H1 (cell line): Measurements from ENCODE around the gene KCTD12. TPM values are rescaled to one million over a fixed set of nuclear protein-coding genes. Genes with fewer than 3 reads are reported as not detected.

Source experiments
- CTCF ChIA-PET: fragments of 300-600 bp; sonication (Branson Sonifier 250); formaldehyde crosslinking; loops from one replicate; lab custom pipeline; 2021; ENCODE audit not compliant: partially characterized antibody; lab: Charles Lee
- POLR2A ChIA-PET: fragments of 300-600 bp; sonication (Branson Sonifier 250); formaldehyde crosslinking; loops from one replicate; lab custom pipeline; 2021; ENCODE audit warnings: inconsistent platforms; ENCODE audit not compliant: partially characterized antibody; lab: Charles Lee
- DNase-seq, 2 experiments: peaks; one replicate each; pipeline versions ENCODE4 v3.0.0 to v3.0.0-alpha.2; 2010 to 2022; ENCODE audit warnings: low spot score in 2 of 2, low read depth in 1 of 2, mixed read lengths in 1 of 2
- FAIRE-seq: peaks from 2 replicates; lab custom pipeline; 2011; peaks lifted over from hg19 to GRCh38; lab: Jason Lieb, UNC
- H2AFZ ChIP-seq: 2 replicates; pipeline ENCODE4 v1.8.1; 2012; ENCODE audit warnings: low read length, inconsistent platforms
- H2AK5ac ChIP-seq: 2 replicates; pipeline ENCODE4 v1.6.1; 2013; ENCODE audit warnings: low read depth, low read length
- H2BK120ac ChIP-seq: replicated peaks from 2 replicates; pipeline ENCODE3; 2013; ENCODE audit warnings: low read depth, low read length, inconsistent platforms
- H2BK12ac ChIP-seq: 2 replicates; pipeline ENCODE4 v1.6.1; 2013; ENCODE audit warnings: low read depth, low read length
- H2BK15ac ChIP-seq: 2 replicates; pipeline ENCODE4 v1.6.1; 2013; ENCODE audit warnings: low read length
- H2BK20ac ChIP-seq: 2 replicates; pipeline ENCODE4 v1.6.1; 2013; ENCODE audit warnings: low read length
- H2BK5ac ChIP-seq: 2 replicates; pipeline ENCODE4 v1.6.1; 2013; ENCODE audit warnings: low read depth, low read length
- H3K14ac ChIP-seq: 2 replicates; pipeline ENCODE4 v1.6.1; 2013; ENCODE audit warnings: inconsistent platforms; ENCODE audit not compliant: insufficient read length
- H3K18ac ChIP-seq: 2 replicates; pipeline ENCODE4 v1.6.1; 2013; ENCODE audit warnings: low read length; ENCODE audit errors: extremely low read depth
- H3K23ac ChIP-seq: 2 replicates; pipeline ENCODE4 v1.6.1; 2013; ENCODE audit warnings: inconsistent platforms; ENCODE audit not compliant: insufficient read length
- H3K23me2 ChIP-seq: 2 replicates; pipeline ENCODE4 v1.6.1; 2013; ENCODE audit warnings: low read depth, low read length
- H3K27ac ChIP-seq: 2 replicates; pipeline ENCODE4 v1.6.1; 2011; ENCODE audit warnings: low read depth, low read length, inconsistent platforms
- H3K27me3 ChIP-seq, 4 experiments: replicated peaks in 1 of 4; 1 replicate in 1 of 4; 2 replicates in 3 of 4; pipeline versions ENCODE4 v1.6.1 to v1.8.1; 2011 to 2013; ENCODE audit warnings: low read length in 3 of 4, mild to moderate bottlenecking in 3 of 4, inconsistent platforms in 2 of 4, mixed read lengths in 2 of 4, moderate library complexity in 1 of 4; ENCODE audit not compliant: control insufficient read depth in 3 of 4, insufficient read depth in 3 of 4; ENCODE audit errors: extremely low read depth in 1 of 4
- H3K36me3 ChIP-seq, 4 experiments: 2 replicates each; pipeline versions ENCODE4 v1.6.1 to v1.8.1; 2011 to 2013; ENCODE audit warnings: mild to moderate bottlenecking in 4 of 4, low read length in 3 of 4, moderate library complexity in 2 of 4, control low read depth in 1 of 4, inconsistent platforms in 1 of 4; ENCODE audit not compliant: insufficient read depth in 4 of 4, control insufficient read depth in 2 of 4
- H3K4ac ChIP-seq: replicated peaks from 2 replicates; pipeline ENCODE3; 2013; ENCODE audit warnings: low read length, low read depth, mixed read lengths, inconsistent platforms; ENCODE audit not compliant: insufficient read length
- H3K4me1 ChIP-seq, 4 experiments: replicated peaks in 1 of 4; 1 replicate in 1 of 4; 2 replicates in 3 of 4; pipeline versions ENCODE4 v1.6.1 to v1.8.1; 2011 to 2013; ENCODE audit warnings: low read length in 3 of 4, inconsistent platforms in 2 of 4, mixed read lengths in 1 of 4; ENCODE audit not compliant: insufficient read depth in 4 of 4, control insufficient read depth in 3 of 4
- H3K4me2 ChIP-seq, 2 experiments: 2 replicates each; pipeline versions ENCODE4 v1.6.1 to v1.8.1; 2011 to 2013; ENCODE audit warnings: low read depth in 2 of 2, low read length in 2 of 2, control low read depth in 1 of 2, inconsistent platforms in 1 of 2, mild to moderate bottlenecking in 1 of 2; ENCODE audit not compliant: insufficient read depth in 1 of 2
- H3K4me3 ChIP-seq, 4 experiments: fragments of 200-600, 300-600 bp in 1 of 4; sonication (generic), shearing (Covaris generic), sonication (Bioruptor Twin) in 1 of 4; 2 replicates each; pipeline versions ENCODE4 v1.5.1 to v1.8.1; 2011 to 2016; ENCODE audit warnings: low read length in 4 of 4, low read depth in 3 of 4, control low read depth in 2 of 4, inconsistent platforms in 2 of 4, mild to moderate bottlenecking in 2 of 4, mixed read lengths in 1 of 4, moderate library complexity in 1 of 4; ENCODE audit not compliant: insufficient read depth in 2 of 4; ENCODE audit errors: extremely low read depth in 1 of 4
- H3K56ac ChIP-seq: replicated peaks from 2 replicates; pipeline ENCODE3; 2013; ENCODE audit warnings: low read depth, mild to moderate bottlenecking, mixed read lengths, low read length, inconsistent platforms; ENCODE audit not compliant: insufficient read length
- H3K79me1 ChIP-seq: 2 replicates; pipeline ENCODE4 v1.6.1; 2013; ENCODE audit warnings: low read depth, low read length, control low read depth
- H3K79me2 ChIP-seq, 2 experiments: 2 replicates each; pipeline versions ENCODE4 v1.6.1 to v1.8.1; 2012 to 2013; ENCODE audit warnings: low read length in 2 of 2, mild to moderate bottlenecking in 2 of 2, inconsistent platforms in 1 of 2; ENCODE audit not compliant: insufficient read depth in 2 of 2, control insufficient read depth in 1 of 2
- H3K9ac ChIP-seq, 4 experiments: replicated peaks in 1 of 4; 1 replicate in 1 of 4; 2 replicates in 3 of 4; pipeline versions ENCODE4 v1.6.1 to v1.8.1; 2011 to 2013; ENCODE audit warnings: low read depth in 3 of 4, low read length in 3 of 4, control low read depth in 2 of 4, mild to moderate bottlenecking in 2 of 4, moderate library complexity in 2 of 4, inconsistent platforms in 1 of 4; ENCODE audit errors: extremely low read depth in 1 of 4
- H3K9me3 ChIP-seq, 2 experiments: 2 replicates each; pipeline versions ENCODE4 v1.6.1 to v1.8.1; 2012 to 2013; ENCODE audit warnings: mild to moderate bottlenecking in 2 of 2, moderate library complexity in 2 of 2, control low read depth in 1 of 2, inconsistent platforms in 1 of 2, low read depth in 1 of 2, low read length in 1 of 2, mixed read lengths in 1 of 2; ENCODE audit not compliant: insufficient read depth in 2 of 2
- H4K20me1 ChIP-seq, 2 experiments: replicated peaks in 1 of 2; 2 replicates each; pipeline versions ENCODE3 to v1.8.1; 2011 to 2013; ENCODE audit warnings: inconsistent platforms in 2 of 2, low read length in 2 of 2, mild to moderate bottlenecking in 1 of 2; ENCODE audit not compliant: insufficient read depth in 2 of 2, control insufficient read depth in 1 of 2
- H4K5ac ChIP-seq: 2 replicates; pipeline ENCODE4 v1.6.1; 2013; ENCODE audit warnings: low read length, low read depth, mixed read lengths, inconsistent platforms; ENCODE audit not compliant: insufficient read length
- H4K8ac ChIP-seq: 2 replicates; pipeline ENCODE4 v1.8.0; 2013; ENCODE audit warnings: mild to moderate bottlenecking, moderate library complexity, low read length, inconsistent platforms; ENCODE audit not compliant: insufficient read depth; ENCODE audit errors: extremely low read depth
- H4K91ac ChIP-seq: replicated peaks from 2 replicates; pipeline ENCODE3; 2013; ENCODE audit warnings: low read length, mixed read lengths, inconsistent platforms; ENCODE audit not compliant: insufficient read length
- BACH1 ChIP-seq: IDR thresholded peaks from 2 replicates; pipeline ENCODE4 v1.6.1; 2012; ENCODE audit warnings: low read length, improper control_type of control experiment
- CHD1 ChIP-seq: IDR thresholded peaks from 2 replicates; pipeline ENCODE4 v1.6.1; 2012; ENCODE audit warnings: low read depth, low read length, improper control_type of control experiment
- EGR1 ChIP-seq: IDR thresholded peaks from 2 replicates; pipeline ENCODE4 v1.6.1; 2011; ENCODE audit warnings: low read depth, low read length, borderline replicate concordance
- GTF2F1 ChIP-seq: IDR thresholded peaks from 2 replicates; pipeline ENCODE4 v1.6.1; 2012; ENCODE audit warnings: low read depth, low read length, improper control_type of control experiment, borderline replicate concordance
- JUN ChIP-seq: IDR thresholded peaks from 2 replicates; pipeline ENCODE4 v1.6.1; 2011; ENCODE audit warnings: low read depth, mild to moderate bottlenecking, improper control_type of control experiment, low read length
- KDM4A ChIP-seq: IDR thresholded peaks from one replicate; pipeline ENCODE4 v1.7.1; 2012; ENCODE audit warnings: low read depth, mild to moderate bottlenecking, moderate library complexity, low read length, inconsistent platforms; ENCODE audit not compliant: severe bottlenecking
- KDM5A ChIP-seq: fragments of 200-600 bp; IDR thresholded peaks from 2 replicates; pipeline ENCODE4 v1.7.1; 2012; ENCODE audit warnings: mild to moderate bottlenecking, low read length, inconsistent platforms, mixed read lengths
- MAFK ChIP-seq: IDR thresholded peaks from 2 replicates; pipeline ENCODE4 v1.6.1; 2012; ENCODE audit warnings: low read depth, mild to moderate bottlenecking, improper control_type of control experiment, low read length
- PHF8 ChIP-seq: fragments of 200-600 bp; sonication (generic); conservative IDR thresholded peaks from 2 replicates; pipeline ENCODE4 v1.7.1; 2012; ENCODE audit warnings: low read depth, mild to moderate bottlenecking, inconsistent platforms, low read length, moderate library complexity
- POLR2AphosphoS5 ChIP-seq: IDR thresholded peaks from 2 replicates; pipeline ENCODE4 v1.6.1; 2011; ENCODE audit warnings: low read depth, low read length
- RAD21 ChIP-seq, 2 experiments: IDR thresholded peaks in 1 of 2; conservative IDR thresholded peaks in 1 of 2; 2 replicates each; pipeline ENCODE4 v1.6.1; 2011; ENCODE audit warnings: low read depth in 2 of 2, low read length in 2 of 2, improper control_type of control experiment in 1 of 2, inconsistent platforms in 1 of 2, mild to moderate bottlenecking in 1 of 2, moderate library complexity in 1 of 2
- SAP30 ChIP-seq: fragments of 300-600 bp; sonication (generic); IDR thresholded peaks from 2 replicates; pipeline ENCODE4 v1.7.1; 2012; ENCODE audit warnings: low read length, moderate library complexity, mild to moderate bottlenecking, inconsistent platforms; ENCODE audit not compliant: insufficient read depth, insufficient replicate concordance
- TAF7 ChIP-seq: optimal IDR thresholded peaks from 2 replicates; pipeline ENCODE3; 2011; ENCODE audit warnings: low read depth, mild to moderate bottlenecking, inconsistent platforms, low read length, moderate library complexity, borderline replicate concordance
- TBP ChIP-seq: IDR thresholded peaks from 2 replicates; pipeline ENCODE4 v1.6.1; 2011; ENCODE audit warnings: low read depth, low read length, improper control_type of control experiment
- WGBS, 2 experiments: shearing (Covaris generic) in 1 of 2; methylation state at CpG; one replicate each; pipeline versions ENCODE4 v1.1.6 to v1.1.7; 2013 to 2015; ENCODE audit warnings: low lambda C conversion rate in 2 of 2, mixed read lengths in 2 of 2, inconsistent platforms in 1 of 2, low coverage in 1 of 2, missing lambda C conversion rate in 1 of 2; ENCODE audit not compliant: insufficient replicate concordance in 2 of 2, insufficient coverage in 1 of 2, insufficient read length in 1 of 2; ENCODE audit errors: extremely low coverage in 1 of 2, missing lambda C conversion rate in 1 of 2; 5-methylcytosine and 5-hydroxymethylcytosine counted together
- polyA plus RNA-seq, 7 experiments: library from polyadenylated mRNA; depleted of rRNA in 3 of 7; stranded (reverse) in 5 of 7; unstranded in 2 of 7; fragments of >200 nt in 5 of 7; fragments of 200-250 nt in 2 of 7; gene quantifications; 1 replicate in 5 of 7; 2 replicates in 1 of 7; 4 replicates in 1 of 7; pipeline versions ENCODE4 v1.2.1 to v1.2.3, GENCODE V29; 2011 to 2013; ENCODE audit warnings: missing spikeins in 2 of 7, mixed read lengths in 2 of 7
- total RNA-seq: library from RNA; stranded (reverse); fragmentation: NEBNext Ultra II Directional; extraction: Animal tissue kit (Norgen Biotek cat#: 25700); gene quantifications from 2 replicates; pipeline ENCODE4 v1.2.1, GENCODE V29; 2021

The KCTD12 gene
- total and polyA plus RNA-seq, 2 of the 8 experiments (the other 6 are each of a cell fraction or from before 2014, with no cell fraction given): 2.5 to 9.6 TPM

DNA sequence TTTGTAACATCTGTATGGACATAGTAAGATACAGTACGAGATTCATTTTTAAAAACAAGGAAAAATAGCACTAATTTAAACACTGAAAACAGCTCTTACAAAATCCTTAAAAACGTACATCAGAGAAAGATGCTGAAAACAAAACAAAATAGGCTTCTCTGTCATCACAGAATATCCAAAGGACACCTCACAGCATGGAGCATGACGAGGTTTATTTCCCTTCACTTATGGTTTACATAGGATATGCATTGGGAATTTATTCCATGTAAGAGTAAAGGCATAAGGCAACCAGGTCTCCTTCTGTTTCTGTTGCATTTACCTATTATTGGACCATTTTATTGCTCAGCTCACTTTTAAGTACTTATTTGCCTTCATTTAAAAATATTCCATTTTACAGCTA, 3.0 kb downstream of the KCTD12 start:
- H2BK5ac ChIP-seq: no peak overlapping the region
- H3K23me2 ChIP-seq: peaks cover 19% of the 10 kb centered on the region; the same call in 1 of the 2 replicates
- no peak overlapping the region for H2BK12ac ChIP-seq
- no peaks in the 10 kb centered on the region for H3K79me2 ChIP-seq
- H3K14ac ChIP-seq: no peak overlapping the region
- no peak overlapping the region for H4K8ac ChIP-seq
- ChIA-PET CTCF (interaction anchor here (1.0 to 3.6 kb wide), 8 partner anchors 10 to 214 kb away, joined by 3 to 21 read pairs (median 10); no protein-coding TSS in a partner anchor), POLR2A (no interaction called here)
- WGBS, 2 experiments: 83% methylated on average over 3 of the region's 3 CpGs; no CpG with 5 or more reads in 1 of the 2 experiments
- no peak overlapping the region for H2AK5ac ChIP-seq
- no peak overlapping the region for H2BK120ac ChIP-seq
- H3K27ac ChIP-seq: no peak overlapping the region
- no peak overlapping the region for H3K4me3 ChIP-seq
- H2BK15ac ChIP-seq: no peak overlapping the region
- H3K27me3 ChIP-seq: peaks cover 8 to 38% (median 33%) of the 10 kb centered on the region in 4 experiments
- FAIRE-seq: no peak
- DNase-seq: no peak
- H2AFZ ChIP-seq: no peak overlapping the region
- H4K20me1 ChIP-seq: no peaks in the 10 kb centered on the region
- H3K4ac ChIP-seq: no peak overlapping the region
- no peak overlapping the region for H3K4me2 ChIP-seq
- no peak overlapping the region for H3K56ac ChIP-seq
- no peak overlapping the region for H4K91ac ChIP-seq
- no peaks in the 10 kb centered on the region for H3K79me1 ChIP-seq
- H3K36me3 ChIP-seq: no peaks in the 10 kb centered on the region
- H2BK20ac ChIP-seq: no peak overlapping the region
- H3K9me3 ChIP-seq: no peaks in the 10 kb centered on the region
- no peak overlapping the region for H3K23ac ChIP-seq
- H3K4me1 ChIP-seq: peaks cover 0 to 5% (median 4%) of the 10 kb centered on the region in 4 experiments
- no peak overlapping the region for H4K5ac ChIP-seq
- no peak overlapping the region for H3K18ac ChIP-seq
- H3K9ac ChIP-seq: no peak overlapping the region
- TF ChIP-seq POLR2AphosphoS5: no peak
- no peak for TF ChIP-seq TAF7
- TF ChIP-seq KDM5A: no peak
- TF ChIP-seq CHD1: no peak
- no peak for TF ChIP-seq MAFK
- TF ChIP-seq TBP: no peak
- TF ChIP-seq PHF8: no peak
- no peak for TF ChIP-seq BACH1
- no peak for TF ChIP-seq GTF2F1
- TF ChIP-seq SAP30: no peak
- no peak for TF ChIP-seq KDM4A
- no peak for TF ChIP-seq JUN
- TF ChIP-seq EGR1: no peak
- no peak for TF ChIP-seq RAD21 (IDR thresholded peaks at IDR 0.05 in 1 of 2, conservative IDR thresholded peaks at IDR 0.05 in 1 of 2; ENCODE audit: low read depth in 2 of 2, low read length in 2 of 2)
